COLO668 (cell line): ENCODE results near the gene LRRC4C.
"Not testable (repeated sequence)": the region's sequence is repeated elsewhere in the genome, so short reads cannot be mapped to it uniquely, and the experiment has no call there.

ENCODE experiments used
- DNase-seq: peaks from one replicate; lab custom pipeline; 2025; ENCODE audit not compliant: unreplicated experiment; lab: John Stamatoyannopoulos, UW

The LRRC4C gene

DNA sequence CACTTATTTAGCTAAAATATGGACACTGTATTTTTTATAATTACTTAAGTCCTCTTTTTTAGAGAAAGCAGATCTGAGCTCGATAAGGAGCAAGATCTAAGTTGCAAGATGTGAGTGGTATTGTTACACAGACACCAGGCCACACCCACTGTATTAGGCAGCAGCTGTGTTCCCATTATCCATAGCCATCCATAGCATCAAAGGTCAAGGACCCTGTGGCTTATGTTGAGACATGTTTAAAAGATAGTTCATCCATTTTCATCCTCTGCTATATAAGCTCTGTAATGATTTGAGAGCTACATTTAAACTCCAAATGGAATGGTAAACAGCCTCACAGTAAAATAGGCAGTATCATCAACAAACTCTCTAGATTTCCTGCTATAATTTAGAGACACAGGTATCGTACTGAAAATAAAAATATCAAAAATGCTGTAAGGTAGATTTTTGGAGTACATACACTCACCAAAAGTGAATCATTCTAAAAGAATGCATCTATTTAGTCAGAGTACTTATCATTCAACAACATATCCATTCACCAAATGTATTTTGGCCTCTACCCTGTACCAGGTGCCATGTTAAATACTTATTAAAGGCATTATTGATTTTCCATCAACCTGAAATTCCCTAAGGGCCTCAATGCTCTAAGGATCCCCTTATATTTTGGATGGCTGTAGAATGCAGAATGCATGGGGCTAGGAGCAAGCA is 574.0 kb downstream of the LRRC4C start:
- peak; percentile 61 for DNase-seq

DNA sequence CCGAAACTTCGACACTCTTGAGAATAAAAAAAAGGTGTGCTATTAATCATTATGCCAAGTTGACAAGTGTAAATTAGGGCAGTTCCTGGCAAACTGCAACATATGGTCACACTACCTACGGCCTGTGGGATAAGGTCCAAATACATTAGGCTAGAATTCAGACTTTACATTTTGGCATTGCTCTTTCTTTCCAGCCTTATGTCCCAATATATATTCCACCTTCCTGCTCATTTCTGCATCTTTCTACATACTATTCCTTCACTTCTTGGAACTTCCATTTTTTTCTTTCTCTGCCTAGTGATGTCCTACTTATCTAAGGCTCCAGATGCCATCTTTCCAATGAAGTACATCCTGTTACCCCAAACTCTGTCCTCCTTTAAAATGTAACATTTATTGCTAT is 577.2 kb downstream of the LRRC4C start:
- no peak for DNase-seq

DNA sequence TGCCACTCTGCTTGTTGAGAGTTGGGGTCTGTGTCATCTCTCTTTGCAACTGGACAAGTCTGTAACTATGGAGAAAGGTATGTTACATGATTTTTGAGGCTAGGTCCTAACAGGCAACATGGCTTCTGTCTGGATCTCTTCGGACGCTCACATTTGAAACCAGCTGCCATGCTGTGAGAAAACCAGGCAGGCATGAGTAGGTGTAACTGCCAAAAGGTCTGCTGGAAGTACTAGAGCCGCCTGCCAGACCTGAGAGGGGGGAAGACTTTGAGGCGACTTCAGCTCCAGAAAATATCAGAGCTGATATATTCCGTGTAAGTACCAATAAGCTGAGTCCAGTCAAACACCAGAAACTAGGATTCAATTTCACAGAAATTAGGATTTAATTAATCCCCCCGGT is 579.5 kb downstream of the LRRC4C start:
- no peak for DNase-seq

DNA sequence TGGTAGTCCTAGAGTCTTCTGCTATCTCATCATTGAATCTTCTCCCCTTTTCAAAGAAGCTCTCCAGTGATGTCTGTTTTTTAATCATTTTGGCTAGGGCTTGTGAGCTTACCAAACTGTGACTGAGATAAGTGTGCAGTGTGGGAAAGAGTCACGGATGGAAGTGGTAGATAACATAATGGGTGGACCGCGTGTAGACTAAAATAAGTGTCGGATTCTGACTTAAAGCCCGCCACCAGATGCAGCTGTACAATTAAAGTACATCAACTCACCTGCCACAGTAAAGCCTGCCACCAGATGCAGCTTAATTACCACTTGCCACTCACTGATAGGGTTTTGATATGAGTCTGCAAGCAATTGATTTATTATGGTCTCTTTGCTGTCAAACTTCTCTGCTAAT is 581.5 kb downstream of the LRRC4C start:
- DNase-seq, result peak; percentile 47

DNA sequence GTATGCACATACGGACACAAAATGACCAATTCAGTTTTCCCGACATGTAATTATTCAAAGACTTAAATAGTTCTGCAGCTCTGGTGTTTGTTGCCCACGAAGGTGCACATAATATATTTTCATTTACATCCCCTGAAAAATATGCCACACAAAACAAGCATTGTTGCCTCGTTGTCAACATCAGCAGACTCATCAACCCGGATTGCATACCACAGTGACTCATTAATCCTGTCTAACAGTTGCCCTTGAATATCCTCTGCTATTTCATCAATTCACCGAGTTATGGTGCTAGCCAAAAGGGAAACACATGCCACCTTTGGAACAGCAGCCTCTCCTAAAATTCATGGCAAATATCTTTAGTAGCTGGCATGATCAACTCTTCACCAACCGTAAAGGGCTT is 582.2 kb downstream of the LRRC4C start:
- DNase-seq, result no peak

DNA sequence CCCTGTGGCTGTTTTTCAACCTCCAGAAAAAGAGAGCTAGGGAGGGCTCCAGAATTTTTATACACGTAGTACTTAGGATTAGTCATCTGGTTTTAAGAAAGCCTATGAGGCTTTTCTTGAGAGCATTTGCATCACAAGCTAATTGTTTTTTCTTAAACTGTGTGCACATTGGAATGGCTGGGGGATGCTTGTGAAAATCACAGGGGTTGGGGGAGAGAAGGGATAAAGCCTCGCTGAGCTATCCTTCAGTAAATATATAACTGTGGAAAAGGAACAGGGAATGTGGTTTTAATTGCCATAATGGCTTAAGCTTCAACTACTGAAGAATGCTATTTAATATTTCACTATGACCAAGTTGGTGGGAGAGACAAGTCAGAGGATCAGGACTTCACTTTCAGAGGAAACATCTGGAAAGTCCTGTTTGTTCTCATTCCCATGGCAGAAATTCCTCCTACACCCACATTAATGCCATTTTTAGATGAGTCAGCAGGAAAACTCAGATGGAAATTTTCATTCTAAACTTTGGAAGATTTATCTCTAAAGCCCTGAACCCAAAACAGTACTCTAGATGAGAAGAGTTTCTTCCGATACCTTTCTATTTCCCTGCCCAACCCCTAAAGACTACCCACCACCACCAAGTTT is 591.3 kb downstream of the LRRC4C start:
- no peak for DNase-seq

DNA sequence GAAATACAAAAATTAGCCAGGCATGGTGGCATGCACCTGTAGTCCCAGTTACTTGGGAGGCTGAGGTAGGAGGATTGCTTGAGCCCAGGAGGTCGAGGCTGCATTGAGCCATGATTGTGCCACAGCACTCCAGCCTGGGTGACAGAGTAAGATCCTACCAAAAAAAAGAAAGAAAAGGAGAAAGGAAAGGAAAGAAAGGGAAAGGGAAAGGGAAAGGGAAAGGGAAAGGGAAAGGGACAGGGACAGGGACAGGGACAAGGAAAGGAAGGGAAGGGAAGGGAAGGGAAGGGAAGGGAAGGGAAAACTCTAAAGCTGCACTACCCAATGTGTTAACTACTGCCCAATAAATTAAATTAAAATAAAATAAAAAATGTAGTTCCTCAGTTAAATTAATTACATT is 601.7 kb downstream of the LRRC4C start:
- DNase-seq, result not testable (repeated sequence)

DNA sequence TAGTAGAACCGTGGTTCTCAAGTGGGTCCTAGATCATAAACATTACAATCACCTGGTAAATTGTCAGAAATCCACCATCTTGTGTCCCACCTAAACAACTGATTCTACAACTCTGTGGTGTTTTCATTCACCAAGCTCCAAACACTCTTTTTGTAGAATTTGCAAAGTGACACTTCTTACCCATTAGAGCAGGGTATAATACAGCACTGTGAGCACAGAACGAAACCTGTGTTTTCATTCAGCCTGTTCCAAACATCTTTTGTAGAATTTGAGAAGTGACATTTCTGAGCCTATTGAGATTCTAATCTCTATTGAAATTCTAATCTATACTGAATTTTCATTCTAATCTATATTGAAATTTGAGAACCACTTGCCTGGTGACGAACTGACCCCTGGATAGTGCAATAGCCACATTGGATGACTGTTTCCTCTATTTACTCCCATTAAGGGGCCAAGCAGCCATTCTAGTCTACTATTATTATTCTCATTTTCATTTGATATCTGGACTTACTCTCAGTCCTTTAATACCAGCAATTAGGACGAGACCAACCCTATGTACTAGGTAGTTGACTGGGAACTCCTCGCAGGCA is 616.6 kb downstream of the LRRC4C start:
- DNase-seq, result no peak

DNA sequence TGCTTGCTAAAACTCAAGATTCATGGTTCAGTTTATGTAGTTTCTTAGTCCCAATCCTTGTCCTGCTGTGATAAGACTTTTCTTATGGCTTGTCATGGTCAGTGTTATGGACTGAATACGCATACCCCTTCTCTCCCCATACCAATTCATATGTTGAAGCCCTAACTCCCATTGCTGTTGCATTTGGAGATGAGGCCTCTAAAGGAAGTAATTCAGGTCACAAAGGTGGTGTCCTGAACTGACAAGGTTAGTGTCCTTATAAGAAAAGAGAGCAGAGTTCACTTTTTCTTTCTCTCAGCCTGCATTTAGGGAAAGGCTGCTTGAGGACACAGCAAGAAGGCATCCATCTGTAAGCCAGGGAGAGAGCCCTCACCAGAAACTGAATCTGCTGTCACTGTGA is 618.2 kb downstream of the LRRC4C start:
- DNase-seq, result no peak

DNA sequence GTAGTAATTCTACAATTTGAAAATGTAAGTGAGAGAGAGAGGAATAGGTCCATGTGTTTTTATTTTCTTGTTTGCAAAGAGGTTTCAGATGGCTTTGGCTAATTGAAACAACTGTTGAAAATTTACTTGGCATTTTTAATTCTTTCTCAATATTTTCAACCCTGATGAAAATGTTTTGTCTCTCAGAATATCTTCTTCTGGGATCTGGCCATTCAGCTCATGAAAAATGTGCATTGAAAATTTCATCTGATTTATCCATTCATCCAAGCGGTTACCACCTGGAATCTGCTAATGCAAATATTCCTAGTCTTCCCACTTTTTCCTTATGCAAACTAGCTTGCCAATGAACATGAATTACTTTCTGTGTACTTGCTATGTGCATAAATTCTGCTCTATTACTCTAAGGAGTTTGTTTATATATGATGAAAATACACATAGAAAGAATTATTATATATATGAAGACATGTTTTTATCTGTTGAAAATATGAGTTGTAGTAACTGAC is 621.2 kb downstream of the LRRC4C start:
- DNase-seq, result no peak

DNA sequence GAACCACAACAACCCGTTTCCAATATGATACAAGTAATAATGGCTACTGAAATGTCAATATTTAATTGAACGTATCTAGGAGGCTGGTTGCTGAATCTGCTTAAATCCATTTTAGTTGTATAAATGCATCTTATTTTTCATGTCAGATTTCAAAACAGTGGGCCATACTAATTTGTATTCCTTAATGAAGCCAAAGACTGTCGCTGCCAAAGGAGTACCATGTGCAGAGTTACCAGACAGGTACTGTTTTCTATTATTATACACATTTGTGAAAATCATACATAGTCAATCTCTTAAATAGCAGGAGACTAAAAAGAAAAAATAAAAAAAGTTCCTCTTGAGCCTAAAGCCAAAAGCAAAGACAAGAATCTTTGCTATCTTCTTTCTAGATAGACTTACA is 632.3 kb downstream of the LRRC4C start:
- no peak for DNase-seq

DNA sequence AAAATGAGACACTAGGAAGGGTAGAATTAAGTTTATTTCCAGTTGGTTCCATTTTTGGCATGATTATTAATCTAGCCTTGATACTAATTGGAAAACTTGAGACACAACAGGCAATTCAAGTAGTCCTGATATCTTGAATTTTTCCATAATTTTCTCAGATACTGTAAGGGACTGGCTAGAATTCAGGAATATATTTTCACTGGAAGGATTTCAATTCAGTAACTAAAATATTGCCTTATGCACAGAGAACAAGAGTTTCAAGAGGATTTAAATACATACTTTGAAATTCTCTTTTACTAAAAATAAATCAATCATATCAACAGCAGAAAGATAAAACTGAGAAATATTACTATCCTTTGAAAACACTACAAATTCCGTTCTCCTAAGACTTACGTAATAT is 632.9 kb downstream of the LRRC4C start:
- no peak for DNase-seq

DNA sequence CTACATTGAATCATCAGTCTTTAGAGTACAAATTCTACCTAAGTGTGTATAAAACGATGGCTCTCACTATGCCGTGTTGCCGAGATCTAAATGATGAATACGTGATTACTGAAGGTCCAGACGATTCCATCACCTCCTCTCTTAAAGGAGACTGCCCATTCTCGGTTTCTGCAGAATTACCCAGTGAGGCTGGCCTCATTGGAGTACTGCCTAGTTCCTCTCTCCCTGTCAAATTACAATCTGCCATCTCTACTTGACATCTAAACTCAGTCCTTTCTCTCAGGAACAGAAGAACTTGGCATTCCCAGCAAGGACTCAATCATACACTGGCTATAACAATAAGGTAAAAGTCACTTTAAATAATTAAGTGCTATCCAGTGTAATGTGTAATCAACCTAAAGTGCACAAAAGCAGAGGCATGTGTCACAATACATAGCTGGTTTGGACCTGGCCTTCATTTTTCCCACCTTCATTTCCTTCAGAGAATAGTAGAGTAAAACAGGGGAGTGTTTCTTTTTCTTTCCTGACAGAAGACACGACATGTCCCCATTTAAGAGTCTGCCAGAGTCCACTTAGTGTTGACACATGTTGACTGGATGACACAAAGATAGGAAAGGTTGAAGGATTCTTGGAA is 634.1 kb downstream of the LRRC4C start:
- DNase-seq, result no peak

DNA sequence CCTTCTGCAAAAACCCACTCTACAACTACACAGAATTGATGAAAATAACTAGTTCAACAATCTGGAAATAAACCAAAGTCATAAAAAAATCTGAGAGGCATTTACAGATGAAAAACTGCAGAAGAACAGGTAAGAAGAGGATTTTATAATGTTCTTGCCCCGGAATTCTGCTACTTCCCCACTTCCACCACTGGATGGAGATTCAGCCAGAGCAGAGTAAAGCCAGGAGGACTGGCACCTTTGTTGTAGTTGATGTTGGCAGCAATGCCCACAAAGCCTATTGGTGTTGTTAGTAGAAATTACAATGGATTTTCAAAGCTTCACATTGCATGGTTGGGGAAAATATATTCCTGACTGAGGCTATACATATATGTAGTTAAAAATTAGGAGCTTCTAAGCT is 640.2 kb downstream of the LRRC4C start:
- DNase-seq, result no peak

DNA sequence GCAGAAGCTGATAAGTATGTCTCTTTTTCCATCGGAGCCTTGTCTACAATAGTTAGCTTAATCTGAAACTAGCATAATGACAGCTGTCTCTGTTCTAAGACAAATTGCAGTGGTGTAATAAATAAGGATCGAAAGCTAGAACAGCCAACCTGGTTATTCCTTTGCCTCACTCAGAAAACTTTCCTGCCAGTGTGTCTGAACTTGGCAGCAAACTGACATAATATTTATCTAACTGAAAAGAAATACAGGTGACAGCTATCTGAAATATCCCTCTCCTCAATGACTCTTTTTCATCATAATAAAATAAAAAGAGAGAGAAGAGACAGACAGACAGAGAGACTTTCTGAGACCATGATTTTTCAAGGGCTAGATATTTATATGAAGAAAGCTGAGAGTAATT is 642.5 kb downstream of the LRRC4C start:
- no peak for DNase-seq

DNA sequence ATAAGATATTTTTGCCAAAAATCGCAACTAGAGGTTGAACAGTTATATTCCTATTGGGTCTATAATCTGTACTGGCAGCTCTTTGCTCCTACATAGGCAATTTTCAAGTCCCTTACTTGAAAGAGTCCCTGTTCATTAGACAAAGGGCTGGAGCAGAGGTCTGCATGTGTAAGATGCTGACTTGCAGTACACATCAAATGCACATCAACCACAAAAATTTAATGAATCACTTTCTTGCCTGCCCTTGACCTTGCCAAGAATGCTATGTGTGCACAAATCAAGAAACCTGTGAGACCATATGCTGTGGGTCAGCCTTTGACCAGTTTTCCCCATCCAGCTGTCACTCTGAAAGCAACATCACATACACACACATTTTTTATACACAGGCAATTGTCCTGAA is 661.5 kb downstream of the LRRC4C start:
- no peak for DNase-seq

DNA sequence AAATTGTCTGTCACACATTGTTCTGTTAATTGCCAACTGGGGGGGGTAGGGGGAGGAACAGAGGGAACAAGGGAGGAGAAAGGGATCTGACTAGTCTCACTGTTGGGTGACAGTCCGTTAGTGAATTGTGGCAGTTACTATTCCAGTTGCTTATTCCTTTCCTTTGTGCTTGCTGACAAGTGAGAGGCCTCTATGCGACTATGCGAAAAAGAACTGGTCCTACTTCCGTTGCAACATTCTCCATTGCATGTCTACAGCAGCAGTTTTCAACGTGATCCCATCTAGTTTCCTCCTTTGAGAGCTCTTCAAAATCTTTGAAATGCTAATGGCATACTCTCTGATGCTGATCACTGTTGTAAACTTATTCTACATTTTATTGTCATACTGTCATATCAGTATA is 672.2 kb downstream of the LRRC4C start:
- DNase-seq, result no peak

DNA sequence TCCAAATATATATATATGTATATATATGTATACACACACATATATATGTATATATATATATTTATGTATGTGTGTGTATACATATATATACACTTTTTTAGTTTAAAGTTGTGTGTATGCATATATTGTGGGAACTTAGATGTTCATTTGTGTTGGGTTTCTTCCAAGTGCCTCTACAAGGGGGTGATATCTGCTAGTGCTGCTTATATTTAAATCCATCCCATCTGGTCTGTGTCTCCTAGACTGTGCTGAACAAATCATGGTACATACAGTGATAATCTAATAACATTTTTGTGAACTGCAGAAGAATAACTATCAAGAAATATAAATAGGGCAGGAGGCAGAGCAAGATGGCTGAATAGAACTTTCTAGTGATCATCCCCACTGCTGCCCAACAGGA is 696.4 kb downstream of the LRRC4C start:
- no peak for DNase-seq

DNA sequence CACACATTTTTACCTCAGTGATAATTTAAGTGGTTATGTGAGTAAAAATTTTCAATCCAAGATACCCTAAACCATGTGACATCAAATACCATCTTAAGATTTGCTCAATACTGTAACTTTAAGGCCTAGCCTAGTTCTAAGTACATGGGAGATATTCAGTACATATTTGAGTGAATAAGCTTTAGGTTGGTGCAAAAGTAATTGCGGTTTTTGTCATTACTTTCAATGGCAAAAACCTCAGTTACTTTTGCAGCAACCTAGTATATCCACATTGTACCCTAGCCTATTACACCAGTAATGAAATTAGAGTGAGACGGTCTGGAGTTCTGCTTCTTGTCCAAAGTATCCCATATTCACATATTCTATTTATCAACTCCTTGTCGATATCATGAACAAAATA is 700.1 kb downstream of the LRRC4C start:
- no peak for DNase-seq

DNA sequence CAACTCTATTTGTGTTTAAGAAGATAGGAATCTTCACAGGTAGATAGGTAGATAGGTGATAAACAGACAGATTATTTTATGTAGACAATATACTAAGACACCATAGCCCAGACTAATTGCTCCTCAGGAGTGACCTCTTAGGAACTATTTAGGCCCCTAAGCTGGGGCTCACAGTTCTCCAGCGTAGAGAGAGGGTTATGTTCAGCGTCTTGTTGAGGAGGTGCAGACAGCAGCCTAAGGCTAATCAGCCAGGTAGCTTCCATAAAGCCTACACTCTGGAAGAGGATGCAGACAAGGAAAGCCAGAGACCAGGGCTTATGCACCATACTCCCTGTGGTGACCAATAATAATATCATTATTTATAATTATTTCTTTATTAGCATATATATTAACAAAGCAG is 705.2 kb downstream of the LRRC4C start:
- no peak for DNase-seq

DNA sequence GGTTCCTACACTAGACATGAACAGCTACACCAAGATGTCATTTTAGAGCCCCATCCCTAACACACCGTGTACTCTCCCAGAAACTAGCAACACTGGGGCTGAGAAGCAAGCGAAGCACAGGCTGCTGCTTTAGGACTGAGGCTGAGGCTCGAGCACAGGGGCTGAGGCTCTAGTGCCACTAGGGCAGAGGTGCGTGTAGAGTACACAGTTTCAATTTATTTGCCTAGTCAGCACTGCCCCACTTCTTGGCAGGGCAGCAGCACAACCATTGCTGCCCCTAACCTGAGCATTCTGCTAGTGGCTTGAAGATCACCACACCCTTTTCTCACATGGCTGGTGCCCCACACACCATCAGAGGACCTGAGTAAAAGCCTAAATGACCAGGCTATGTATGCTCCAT is 713.2 kb downstream of the LRRC4C start:
- DNase-seq, result no peak

DNA sequence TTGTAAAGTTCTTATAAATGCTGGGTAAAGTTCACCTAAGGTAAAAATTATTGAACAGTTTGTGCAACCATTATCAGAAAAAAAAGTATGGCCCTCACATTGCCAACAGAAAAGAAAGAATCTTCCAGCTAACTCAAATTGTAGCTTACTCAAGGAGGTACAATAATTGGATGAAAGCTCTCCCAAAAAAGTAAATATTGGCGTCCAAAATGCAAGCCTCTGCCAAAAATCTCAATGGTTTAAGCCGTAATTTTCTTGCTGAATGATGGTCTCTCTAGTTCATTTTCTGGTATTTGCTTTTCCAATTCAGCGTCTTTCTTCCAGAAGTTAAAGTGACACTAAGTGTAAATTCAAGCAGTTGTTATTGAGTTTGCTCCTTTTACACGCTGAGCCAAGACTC is 727.3 kb downstream of the LRRC4C start:
- DNase-seq, result no peak
